H1 (cell line): ENCODE measurements around the gene ACKR1. TPM values are rescaled to one million over a fixed set of nuclear protein-coding genes. Genes with fewer than 3 reads are reported as not detected.

Source experiments
- ASH2L ChIP-seq: fragments of 200-600, 300-600 bp; sonication (generic); IDR thresholded peaks from one replicate; pipeline ENCODE4 v1.7.1; 2017; ENCODE audit warnings: low read length
- CEBPB ChIP-seq: IDR thresholded peaks from 2 replicates; pipeline ENCODE4 v1.6.1; 2012; ENCODE audit warnings: low read depth, low read length
- EP300 ChIP-seq, 2 experiments: IDR thresholded peaks; 1 replicate in 1 of 2; 2 replicates in 1 of 2; pipeline ENCODE4 v1.6.1; 2011 to 2012; ENCODE audit warnings: low read depth in 2 of 2, low read length in 2 of 2, mild to moderate bottlenecking in 2 of 2, borderline replicate concordance in 1 of 2, inconsistent platforms in 1 of 2, moderate library complexity in 1 of 2
- HDAC2 ChIP-seq, 2 experiments: fragments of 300-600 bp in 1 of 2; sonication (generic) in 1 of 2; IDR thresholded peaks; 2 replicates each; pipeline ENCODE4 v1.6.1; 2011 to 2012; ENCODE audit warnings: low read depth in 2 of 2, low read length in 2 of 2, mild to moderate bottlenecking in 2 of 2, moderate library complexity in 2 of 2, borderline replicate concordance in 1 of 2, inconsistent platforms in 1 of 2
- RBBP5 ChIP-seq: IDR thresholded peaks from 2 replicates; pipeline ENCODE4 v1.7.1; 2012; ENCODE audit warnings: low read depth, mild to moderate bottlenecking, inconsistent platforms, low read length, moderate library complexity, borderline replicate concordance
- SAP30 ChIP-seq: fragments of 300-600 bp; sonication (generic); IDR thresholded peaks from 2 replicates; pipeline ENCODE4 v1.7.1; 2012; ENCODE audit warnings: low read length, moderate library complexity, mild to moderate bottlenecking, inconsistent platforms; ENCODE audit not compliant: insufficient read depth, insufficient replicate concordance
- SIN3A ChIP-seq, 2 experiments: IDR thresholded peaks in 1 of 2; conservative IDR thresholded peaks in 1 of 2; 2 replicates each; pipeline ENCODE4 v1.6.1; 2011 to 2012; ENCODE audit warnings: low read length in 2 of 2, improper control_type of control experiment in 1 of 2, low read depth in 1 of 2, mild to moderate bottlenecking in 1 of 2
- SP2 ChIP-seq: IDR thresholded peaks from 2 replicates; pipeline ENCODE4 v1.6.1; 2012; ENCODE audit warnings: mild to moderate bottlenecking, low read length, inconsistent platforms
- TEAD4 ChIP-seq: IDR thresholded peaks from 2 replicates; pipeline ENCODE4 v1.6.1; 2012; ENCODE audit warnings: low read depth, low read length, inconsistent platforms, mixed read lengths
- polyA plus RNA-seq, 7 experiments: library from polyadenylated mRNA; depleted of rRNA in 3 of 7; stranded (reverse) in 5 of 7; unstranded in 2 of 7; fragments of >200 nt in 5 of 7; fragments of 200-250 nt in 2 of 7; gene quantifications; 1 replicate in 5 of 7; 2 replicates in 1 of 7; 4 replicates in 1 of 7; pipeline versions ENCODE4 v1.2.1 to v1.2.3, GENCODE V29; 2011 to 2013; ENCODE audit warnings: missing spikeins in 2 of 7, mixed read lengths in 2 of 7
- total RNA-seq: library from RNA; stranded (reverse); fragmentation: NEBNext Ultra II Directional; extraction: Animal tissue kit (Norgen Biotek cat#: 25700); gene quantifications from 2 replicates; pipeline ENCODE4 v1.2.1, GENCODE V29; 2021

Gene ACKR1
- total and polyA plus RNA-seq, 2 of the 8 experiments (the other 6 are each of a cell fraction or from before 2014, with no cell fraction given) = 0.61 to 1.00 TPM

DNA sequence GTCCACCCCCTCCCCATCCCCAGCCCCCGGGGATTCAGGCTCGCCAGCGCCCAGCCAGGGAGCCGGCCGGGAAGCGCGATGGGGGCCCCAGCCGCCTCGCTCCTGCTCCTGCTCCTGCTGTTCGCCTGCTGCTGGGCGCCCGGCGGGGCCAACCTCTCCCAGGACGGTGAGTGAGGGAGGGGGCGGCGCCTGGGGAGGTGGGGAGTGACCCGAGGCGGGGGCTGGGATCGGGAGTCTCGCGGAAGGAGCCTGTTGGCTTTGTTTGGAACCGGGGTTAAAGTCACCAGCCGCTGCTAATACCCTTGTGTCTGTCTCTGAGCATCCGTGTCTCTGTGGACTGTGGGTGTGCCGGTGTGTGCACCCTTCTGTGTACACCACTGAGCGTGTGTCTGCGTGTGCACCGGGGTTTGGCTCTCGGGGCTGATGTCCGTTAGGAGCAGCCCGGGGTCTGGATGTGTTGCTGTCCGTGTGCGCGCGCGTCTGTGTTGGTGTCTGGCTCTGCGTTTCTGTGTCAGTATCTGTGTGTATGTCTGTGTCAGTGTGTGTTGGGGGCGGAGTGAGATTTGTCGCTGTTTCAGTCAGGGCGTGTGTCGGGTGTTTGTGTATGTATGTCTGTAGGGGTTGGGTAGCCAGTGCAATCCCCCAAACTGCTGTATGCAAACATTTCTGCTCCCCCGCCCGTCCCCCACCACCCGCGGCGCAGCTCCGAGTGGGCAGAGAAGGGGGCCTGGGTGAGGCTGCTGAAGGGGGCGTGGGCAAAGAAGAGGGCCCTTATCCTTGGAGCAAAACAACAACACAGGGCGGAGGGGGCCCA is 32.8 kb upstream of the ACKR1 start (continued):
- 0 out of 4 replicates have a peak, but pooled peaks of 1 of the 2 experiments have one; percentile 19 for TF ChIP-seq HDAC2 (IDR thresholded peaks at IDR 0.05; ENCODE audit: borderline replicate concordance in 1 of 2, low read depth in 2 of 2, low read length in 2 of 2)
- no peak for TF ChIP-seq SP2
- TF ChIP-seq EP300 (IDR thresholded peaks at IDR 0.05; ENCODE audit: borderline replicate concordance in 1 of 2, low read depth in 2 of 2, low read length in 2 of 2) = no peak
- TF ChIP-seq TEAD4 = no peak
- peak; percentile 62 to 70; a peak in 1 of 4 replicates for TF ChIP-seq SIN3A (conservative IDR thresholded peaks at IDR 0.05 in 1 of 2, IDR thresholded peaks at IDR 0.05 in 1 of 2; ENCODE audit: low read depth in 1 of 2, low read length in 2 of 2)
- TF ChIP-seq SAP30 = peak; percentile 90
- TF ChIP-seq CEBPB = no peak
- TF ChIP-seq ASH2L = peak; percentile 16
- no peak for TF ChIP-seq RBBP5
